DND-41 (cell line): ENCODE data around the gene PKHD1.

Source experiments
- ATAC-seq: fragments of 200-7000 bp; cut with Tn5 transposase; 3 replicates; pipeline ENCODE4 v1.9.1; 2021; ENCODE audit warnings: low read depth; ENCODE audit not compliant: insufficient read depth
- DNase-seq: peaks from one replicate; pipeline ENCODE4 v3.0.0-alpha.2; 2020
- H2AFZ ChIP-seq: 2 replicates; pipeline ENCODE4 v1.6.0; 2012; ENCODE audit warnings: low read depth, low read length
- H3K27ac ChIP-seq: 2 replicates; pipeline ENCODE4 v1.5.1; 2012; ENCODE audit warnings: low read length, inconsistent platforms
- H3K27me3 ChIP-seq: fragments of 200-600 bp; sonication (generic); 2 replicates; pipeline ENCODE4 v1.6.0; 2012; ENCODE audit warnings: low read length, mild to moderate bottlenecking, inconsistent platforms; ENCODE audit not compliant: insufficient read depth, poor library complexity
- H3K36me3 ChIP-seq: 2 replicates; pipeline ENCODE4 v1.5.1; 2012; ENCODE audit warnings: low read length, inconsistent platforms; ENCODE audit not compliant: insufficient read depth
- H3K4me1 ChIP-seq: 2 replicates; pipeline ENCODE4 v1.5.1; 2012; ENCODE audit warnings: mild to moderate bottlenecking, low read length; ENCODE audit not compliant: insufficient read depth
- H3K4me2 ChIP-seq: 2 replicates; pipeline ENCODE4 v1.6.0; 2012; ENCODE audit warnings: mild to moderate bottlenecking, moderate library complexity, low read length, inconsistent platforms; ENCODE audit not compliant: insufficient read depth
- H3K4me3 ChIP-seq, 2 experiments: fragments of 200-600 bp in 1 of 2; shearing (Covaris generic) in 1 of 2; 2 replicates each; pipeline ENCODE4 v1.5.1; 2012 to 2016; ENCODE audit warnings: inconsistent platforms in 2 of 2, low read length in 2 of 2, mild to moderate bottlenecking in 2 of 2, low read depth in 1 of 2, moderate library complexity in 1 of 2
- H3K79me2 ChIP-seq: 2 replicates; pipeline ENCODE4 v1.6.0; 2012; ENCODE audit warnings: low read length, inconsistent platforms; ENCODE audit not compliant: insufficient read depth
- H3K9ac ChIP-seq: 2 replicates; pipeline ENCODE4 v1.6.0; 2012; ENCODE audit warnings: low read depth, mild to moderate bottlenecking, inconsistent platforms, low read length, moderate library complexity
- H3K9me3 ChIP-seq: 2 replicates; pipeline ENCODE4 v1.5.1; 2012; ENCODE audit warnings: low read length, moderate library complexity, mild to moderate bottlenecking, inconsistent platforms; ENCODE audit not compliant: insufficient read depth, severe bottlenecking
- H4K20me1 ChIP-seq: 2 replicates; pipeline ENCODE4 v1.6.0; 2012; ENCODE audit warnings: low read length; ENCODE audit not compliant: insufficient read depth
- EZH2 ChIP-seq: IDR thresholded peaks from 3 replicates; pipeline ENCODE4 v1.6.1; 2012; ENCODE audit warnings: borderline replicate concordance, low read depth, mild to moderate bottlenecking, moderate library complexity, low read length, inconsistent platforms; ENCODE audit not compliant: severe bottlenecking
- TF ChIP-seq, protein P1 (sequence below): IDR thresholded peaks from 2 replicates; pipeline ENCODE4 v1.5.1; 2012; ENCODE audit warnings: borderline replicate concordance, low read length, moderate library complexity, mild to moderate bottlenecking; ENCODE audit not compliant: poor library complexity, severe bottlenecking; ENCODE audit errors: extremely low read depth

Gene PKHD1

DNA sequence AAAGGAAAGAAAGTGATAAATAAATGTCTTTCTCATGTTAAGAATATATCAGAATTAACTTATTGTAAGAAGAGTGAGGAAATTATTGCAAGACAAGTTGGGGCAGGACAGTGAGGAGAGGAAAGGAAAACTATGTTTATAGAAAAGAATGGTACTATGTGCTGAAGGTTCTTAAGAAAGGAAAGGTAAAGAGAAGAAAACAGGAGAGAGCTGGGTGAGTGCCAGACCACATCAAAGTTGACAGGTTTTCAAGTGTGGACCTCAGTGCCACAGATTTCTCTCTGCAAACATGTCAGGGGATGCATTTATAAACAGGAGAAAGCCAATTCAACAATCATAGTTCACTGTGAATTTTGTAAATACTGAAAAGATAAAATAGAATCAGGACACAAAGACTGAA lies 439.2 kb downstream of the PKHD1 start:
- no peak overlapping the region for H2AFZ ChIP-seq
- no peak overlapping the region for H3K9ac ChIP-seq
- H3K27me3 ChIP-seq: no peaks in the 10 kb centered on the region
- no peak overlapping the region for H3K4me3 ChIP-seq
- H3K79me2 ChIP-seq: no peaks in the 10 kb centered on the region
- peak overlapping the region; percentile 23; the same call in 1 of the 2 replicates for H3K4me2 ChIP-seq
- H4K20me1 ChIP-seq: no peaks in the 10 kb centered on the region
- H3K36me3 ChIP-seq: no peaks in the 10 kb centered on the region
- DNase-seq (peak; percentile 91), ATAC-seq (peak; percentile 95)
- TF ChIP-seq EZH2: no peak
- TF ChIP-seq, protein P1, sequence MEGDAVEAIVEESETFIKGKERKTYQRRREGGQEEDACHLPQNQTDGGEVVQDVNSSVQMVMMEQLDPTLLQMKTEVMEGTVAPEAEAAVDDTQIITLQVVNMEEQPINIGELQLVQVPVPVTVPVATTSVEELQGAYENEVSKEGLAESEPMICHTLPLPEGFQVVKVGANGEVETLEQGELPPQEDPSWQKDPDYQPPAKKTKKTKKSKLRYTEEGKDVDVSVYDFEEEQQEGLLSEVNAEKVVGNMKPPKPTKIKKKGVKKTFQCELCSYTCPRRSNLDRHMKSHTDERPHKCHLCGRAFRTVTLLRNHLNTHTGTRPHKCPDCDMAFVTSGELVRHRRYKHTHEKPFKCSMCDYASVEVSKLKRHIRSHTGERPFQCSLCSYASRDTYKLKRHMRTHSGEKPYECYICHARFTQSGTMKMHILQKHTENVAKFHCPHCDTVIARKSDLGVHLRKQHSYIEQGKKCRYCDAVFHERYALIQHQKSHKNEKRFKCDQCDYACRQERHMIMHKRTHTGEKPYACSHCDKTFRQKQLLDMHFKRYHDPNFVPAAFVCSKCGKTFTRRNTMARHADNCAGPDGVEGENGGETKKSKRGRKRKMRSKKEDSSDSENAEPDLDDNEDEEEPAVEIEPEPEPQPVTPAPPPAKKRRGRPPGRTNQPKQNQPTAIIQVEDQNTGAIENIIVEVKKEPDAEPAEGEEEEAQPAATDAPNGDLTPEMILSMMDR: no peak
- H3K9me3 ChIP-seq: no peaks in the 10 kb centered on the region
- peaks cover 35% of the 10 kb centered on the region for H3K4me1 ChIP-seq
- H3K27ac ChIP-seq: 0 out of 2 replicates have a peak overlapping the region, but pooled peaks have one; percentile 51

DNA sequence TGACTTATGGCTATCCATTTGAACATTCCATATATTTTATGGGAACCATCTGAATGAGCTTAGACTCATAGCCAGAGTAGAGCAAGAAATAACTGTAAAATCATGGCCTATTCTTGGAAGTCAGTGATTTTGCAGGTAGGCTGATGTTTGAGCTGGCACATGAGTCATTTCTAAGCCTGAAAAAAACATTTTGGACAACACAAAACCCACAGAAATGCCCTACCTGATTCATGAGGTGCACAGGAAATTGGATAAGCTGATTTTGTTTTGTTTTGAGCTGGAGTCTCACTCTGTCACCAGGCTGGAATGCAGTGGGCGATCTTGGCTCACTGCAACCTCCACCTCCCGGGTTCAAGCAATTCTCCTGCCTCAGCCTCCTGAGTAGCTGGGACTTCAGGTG lies 443.0 kb downstream of the PKHD1 start:
- no peaks in the 10 kb centered on the region for H3K9me3 ChIP-seq
- H3K27ac ChIP-seq: no peak overlapping the region
- no peaks in the 10 kb centered on the region for H3K36me3 ChIP-seq
- no peak overlapping the region for H2AFZ ChIP-seq
- H3K4me1 ChIP-seq: peaks cover 28% of the 10 kb centered on the region
- DNase-seq: no peak
- no peaks in the 10 kb centered on the region for H3K79me2 ChIP-seq
- no peak for TF ChIP-seq EZH2
- TF ChIP-seq, protein P1: no peak
- no peak overlapping the region for H3K4me2 ChIP-seq
- H3K9ac ChIP-seq: no peak overlapping the region
- H4K20me1 ChIP-seq: no peaks in the 10 kb centered on the region
- H3K4me3 ChIP-seq: no peak overlapping the region
- H3K27me3 ChIP-seq: no peaks in the 10 kb centered on the region
- no peak for ATAC-seq

DNA sequence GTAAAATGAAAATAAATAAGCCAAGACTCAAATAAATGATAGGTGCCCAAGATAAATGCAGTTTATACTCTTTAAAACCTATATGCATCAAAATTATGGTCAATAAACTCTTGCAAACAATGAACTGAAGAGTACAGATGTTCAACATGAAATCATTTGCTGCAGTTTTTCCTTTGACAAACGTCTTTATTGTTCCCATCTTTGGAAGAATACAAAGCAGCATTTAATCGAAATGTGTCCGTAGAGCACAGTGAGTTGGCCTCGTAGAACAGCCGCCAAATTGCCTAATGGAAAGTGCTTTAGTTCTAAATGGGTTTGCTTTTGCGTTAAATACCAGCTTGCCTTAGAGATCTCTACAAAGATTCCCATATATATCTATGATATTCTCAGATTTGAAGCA lies 447.4 kb downstream of the PKHD1 start:
- no peak overlapping the region for H3K9ac ChIP-seq
- H3K79me2 ChIP-seq: no peaks in the 10 kb centered on the region
- no peaks in the 10 kb centered on the region for H4K20me1 ChIP-seq
- TF ChIP-seq, protein P1: no peak
- no peak for TF ChIP-seq EZH2
- no peak overlapping the region for H3K4me3 ChIP-seq
- H2AFZ ChIP-seq: no peak overlapping the region
- H3K4me1 ChIP-seq: no peaks in the 10 kb centered on the region
- no peak overlapping the region for H3K4me2 ChIP-seq
- H3K9me3 ChIP-seq: no peaks in the 10 kb centered on the region
- no peaks in the 10 kb centered on the region for H3K36me3 ChIP-seq
- DNase-seq (no peak), ATAC-seq (no peak)
- H3K27ac ChIP-seq: no peak overlapping the region
- no peaks in the 10 kb centered on the region for H3K27me3 ChIP-seq

DNA sequence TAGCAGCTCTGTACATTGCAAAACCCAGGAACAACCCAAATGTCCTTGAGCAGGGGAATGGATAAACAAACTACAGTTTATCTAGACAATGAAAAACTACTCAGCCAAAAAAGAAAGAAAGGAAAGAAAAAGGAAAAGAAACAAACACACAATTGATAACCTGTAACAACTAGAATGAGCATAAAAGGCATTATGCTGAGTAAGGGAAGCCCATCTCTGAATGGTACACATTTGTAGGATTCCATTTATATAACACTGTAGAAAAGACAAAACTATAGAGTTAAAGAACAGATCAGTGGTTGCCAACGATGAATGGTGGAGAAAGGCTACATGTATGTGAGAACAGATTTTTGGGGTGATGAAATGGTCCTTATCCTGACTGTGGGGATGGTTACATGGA lies 454.0 kb downstream of the PKHD1 start:
- Histone ChIP-seq H3K27ac (no peak overlapping the region), H3K9ac (no peak overlapping the region), H3K36me3 (no peaks in the 10 kb centered on the region), H2AFZ (no peak overlapping the region; the same call in 1 of the 2 replicates), H3K4me1 (peaks cover 7% of the 10 kb centered on the region), H3K9me3 (no peaks in the 10 kb centered on the region), H3K79me2 (no peaks in the 10 kb centered on the region), H4K20me1 (no peaks in the 10 kb centered on the region), H3K4me3 (no peak overlapping the region), H3K27me3 (no peaks in the 10 kb centered on the region), H3K4me2 (no peak overlapping the region)
- DNase-seq (no peak), ATAC-seq (no peak)
- TF ChIP-seq, protein P1: no peak
- no peak for TF ChIP-seq EZH2
